ENCODE measurements around the gene ZBTB7C.
A peak's percentile ranks its signal among the peaks of the same experiment; 100 is the strongest.

Gene ZBTB7C

GRCh38 chr18:48319801-48320638, 89.2 kb downstream of the ZBTB7C start:
- DNase-seq, result no peak

- no peak for DNase-seq
Measured at GRCh38 chr18:48318436-48318835, 90.7 kb downstream of the ZBTB7C start.

GRCh38 chr18:48317781-48318381, 91.3 kb downstream of the ZBTB7C start:
- no peak for DNase-seq

GRCh38 chr18:48316177-48316576, 93.0 kb downstream of the ZBTB7C start:
- no peak for DNase-seq

- DNase-seq, result peak; percentile 25
Measured at GRCh38 chr18:48314690-48315089, 94.5 kb downstream of the ZBTB7C start.

- no peak for DNase-seq
Measured at GRCh38 chr18:48313792-48314191, 95.4 kb downstream of the ZBTB7C start.

GRCh38 chr18:48312066-48312465, 97.1 kb downstream of the ZBTB7C start:
- DNase-seq, result no peak

GRCh38 chr18:48310999-48311398, 98.2 kb downstream of the ZBTB7C start:
- no peak for DNase-seq

GRCh38 chr18:48310353-48310752, 98.8 kb downstream of the ZBTB7C start:
- no peak for DNase-seq

- DNase-seq, result no peak
Measured at GRCh38 chr18:48308755-48309575, 100.2 kb downstream of the ZBTB7C start.

- DNase-seq, result no peak
Measured at GRCh38 chr18:48308027-48308635, 101.1 kb downstream of the ZBTB7C start.

GRCh38 chr18:48306838-48307237, 102.3 kb downstream of the ZBTB7C start:
- no peak for DNase-seq

GRCh38 chr18:48304906-48305693, 104.1 kb downstream of the ZBTB7C start:
- no peak for DNase-seq

GRCh38 chr18:48303883-48304282, 105.3 kb downstream of the ZBTB7C start:
- no peak for DNase-seq

GRCh38 chr18:48302736-48303135, 106.4 kb downstream of the ZBTB7C start:
- DNase-seq, result no peak

GRCh38 chr18:48300463-48300961, 108.7 kb downstream of the ZBTB7C start:
- no peak for DNase-seq

GRCh38 chr18:48297139-48297538, 112.0 kb downstream of the ZBTB7C start:
- no peak for DNase-seq

GRCh38 chr18:48296581-48296980, 112.6 kb downstream of the ZBTB7C start:
- no peak for DNase-seq

- DNase-seq, result no peak
Measured at GRCh38 chr18:48295586-48296311, 113.4 kb downstream of the ZBTB7C start.

GRCh38 chr18:48294899-48295585, 114.1 kb downstream of the ZBTB7C start:
- DNase-seq, result no peak

Data from NCI-H524 treated with DMSO at 0.1 percent for 48 hours (cell line).